ENCODE measurements around the gene HDDC3. TPM values are rescaled to one million over a fixed set of nuclear protein-coding genes. Genes with fewer than 3 reads are reported as not detected.

Gene HDDC3
- total RNA-seq, 1 donor from 2014 or later: 29.4 TPM

DNA sequence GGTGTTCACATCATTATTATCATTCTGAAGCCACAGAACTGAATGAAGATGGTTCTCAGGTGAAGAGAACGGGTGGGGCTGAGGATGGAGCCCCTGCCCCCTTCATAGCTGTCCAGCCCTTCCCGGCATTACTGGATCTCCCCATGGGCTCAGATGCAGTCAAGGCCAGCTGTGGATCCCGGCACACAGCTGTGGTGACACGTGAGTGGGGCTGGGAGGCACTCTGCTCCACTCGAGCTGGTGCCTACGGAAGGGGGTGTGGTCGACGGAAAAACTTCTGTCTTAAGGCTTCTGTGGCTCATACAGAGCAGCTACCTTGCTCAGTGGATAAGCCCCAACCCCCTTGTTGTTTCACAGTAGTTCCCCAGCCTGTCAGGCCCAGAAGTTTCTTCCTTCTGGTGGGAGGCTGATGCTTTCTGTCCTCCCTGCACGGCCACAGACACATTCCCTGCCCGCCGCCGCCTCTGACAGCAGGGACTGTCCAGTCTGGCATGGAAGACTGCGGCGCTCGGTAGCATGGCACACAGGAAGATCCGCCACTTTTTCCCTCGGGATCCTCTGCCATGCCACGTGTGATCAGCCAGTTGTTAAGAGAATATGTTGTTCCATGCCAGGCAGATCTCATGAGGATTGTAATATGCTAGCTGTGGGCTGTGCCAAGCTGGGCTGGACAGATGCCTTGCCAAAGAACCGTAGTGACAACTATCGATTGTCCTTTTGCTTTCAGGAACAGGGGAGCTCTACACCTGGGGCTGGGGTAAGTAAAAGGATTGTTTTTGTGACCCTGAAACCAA is 28.1 kb upstream of the HDDC3 start:
- Histone ChIP-seq H3K27ac (peak overlapping the region; percentile 83 to 91), H3K36me3 (peaks cover 2 to 7% of the 10 kb centered on the region in 2 donors), H3K27me3 (no peaks in the 10 kb centered on the region), H3K9me3 (no peaks in the 10 kb centered on the region), H3K4me1 (peaks cover 9 to 39% of the 10 kb centered on the region in 2 donors), H3K4me3 (peak overlapping the region; percentile 7 to 51)
- intact Hi-C loops (cut with DNase I): no loop called here
- TF ChIP-seq, protein P1, sequence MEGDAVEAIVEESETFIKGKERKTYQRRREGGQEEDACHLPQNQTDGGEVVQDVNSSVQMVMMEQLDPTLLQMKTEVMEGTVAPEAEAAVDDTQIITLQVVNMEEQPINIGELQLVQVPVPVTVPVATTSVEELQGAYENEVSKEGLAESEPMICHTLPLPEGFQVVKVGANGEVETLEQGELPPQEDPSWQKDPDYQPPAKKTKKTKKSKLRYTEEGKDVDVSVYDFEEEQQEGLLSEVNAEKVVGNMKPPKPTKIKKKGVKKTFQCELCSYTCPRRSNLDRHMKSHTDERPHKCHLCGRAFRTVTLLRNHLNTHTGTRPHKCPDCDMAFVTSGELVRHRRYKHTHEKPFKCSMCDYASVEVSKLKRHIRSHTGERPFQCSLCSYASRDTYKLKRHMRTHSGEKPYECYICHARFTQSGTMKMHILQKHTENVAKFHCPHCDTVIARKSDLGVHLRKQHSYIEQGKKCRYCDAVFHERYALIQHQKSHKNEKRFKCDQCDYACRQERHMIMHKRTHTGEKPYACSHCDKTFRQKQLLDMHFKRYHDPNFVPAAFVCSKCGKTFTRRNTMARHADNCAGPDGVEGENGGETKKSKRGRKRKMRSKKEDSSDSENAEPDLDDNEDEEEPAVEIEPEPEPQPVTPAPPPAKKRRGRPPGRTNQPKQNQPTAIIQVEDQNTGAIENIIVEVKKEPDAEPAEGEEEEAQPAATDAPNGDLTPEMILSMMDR (IDR thresholded peaks at IDR 0.05): no peak
- DNase-seq (ENCODE audit: low spot score in 2 of 2): no peak

DNA sequence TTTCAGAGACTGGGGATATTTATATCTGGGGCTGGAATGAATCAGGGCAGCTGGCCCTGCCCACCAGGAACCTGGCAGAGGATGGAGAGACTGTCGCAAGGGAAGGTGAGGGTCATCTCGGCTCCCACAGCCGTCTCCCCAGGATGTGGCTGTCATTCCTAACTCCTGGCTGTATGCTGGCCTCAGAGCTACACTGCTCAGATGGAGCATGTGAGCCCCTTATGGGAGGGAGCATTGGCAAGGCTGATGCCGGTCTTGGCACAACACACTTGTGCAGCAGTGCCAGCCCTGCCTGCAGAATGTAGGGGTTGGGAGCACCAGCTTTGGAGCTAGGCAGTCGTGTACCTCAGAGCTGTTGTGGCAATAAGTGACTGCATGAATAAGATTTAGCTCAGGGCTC is 27.5 kb upstream of the HDDC3 start:
- peaks cover 0 to 7% of the 10 kb centered on the region in 2 donors for H3K36me3 ChIP-seq
- H3K9me3 ChIP-seq: no peaks in the 10 kb centered on the region
- H3K27ac ChIP-seq: peak overlapping the region; percentile 83 to 91
- intact Hi-C loops (cut with DNase I): loop anchor here (5.0 kb wide), 1 partner anchor 312 kb away; no protein-coding TSS in a partner anchor
- TF ChIP-seq, protein P1 (IDR thresholded peaks at IDR 0.05): no peak
- no peaks in the 10 kb centered on the region for H3K27me3 ChIP-seq
- peaks cover 13 to 44% of the 10 kb centered on the region in 2 donors for H3K4me1 ChIP-seq
- DNase-seq (ENCODE audit: low spot score in 2 of 2): peak; percentile 61 to 92
- peak overlapping the region in 1 of 2 donors; percentile 51 for H3K4me3 ChIP-seq

DNA sequence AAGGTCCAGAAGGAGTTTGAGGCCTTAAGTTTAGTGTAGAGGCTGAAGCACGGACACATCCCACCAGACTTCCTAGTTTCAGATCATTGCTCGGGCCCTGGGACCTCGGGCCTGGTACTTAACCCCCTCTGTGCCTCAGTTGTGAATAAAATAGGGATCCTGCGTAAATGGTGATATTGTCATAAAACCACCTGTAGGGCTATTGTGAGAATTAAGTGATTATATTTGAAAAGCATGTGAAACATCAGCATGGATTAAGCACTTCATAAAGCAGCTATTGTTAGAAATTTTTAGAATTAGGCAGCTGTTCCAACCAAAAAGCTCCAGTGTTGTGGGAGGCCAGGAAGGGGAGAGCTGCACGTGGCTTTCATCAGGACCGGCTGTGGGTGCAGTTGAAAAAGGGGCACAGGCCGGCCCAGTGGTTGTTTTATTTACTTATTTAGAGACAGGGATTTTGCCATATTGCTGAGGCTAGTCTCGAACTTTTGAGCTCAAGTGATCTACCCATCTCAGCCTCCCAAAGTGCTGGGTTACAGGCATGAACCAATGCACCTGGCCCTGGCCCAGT is 26.8 kb upstream of the HDDC3 start:
- Histone ChIP-seq H3K4me3 (no peak overlapping the region), H3K36me3 (peaks cover 0 to 4% of the 10 kb centered on the region in 2 donors), H3K27me3 (no peaks in the 10 kb centered on the region), H3K9me3 (no peaks in the 10 kb centered on the region), H3K4me1 (peaks cover 13 to 44% of the 10 kb centered on the region in 2 donors), H3K27ac (peak overlapping the region; percentile 83 to 91)
- intact Hi-C loops (cut with DNase I): loop anchor here (5.0 kb wide), 1 partner anchor 313 kb away; no protein-coding TSS in a partner anchor
- DNase-seq (ENCODE audit: low spot score in 2 of 2): no peak
- TF ChIP-seq, protein P1 (IDR thresholded peaks at IDR 0.05): no peak

DNA sequence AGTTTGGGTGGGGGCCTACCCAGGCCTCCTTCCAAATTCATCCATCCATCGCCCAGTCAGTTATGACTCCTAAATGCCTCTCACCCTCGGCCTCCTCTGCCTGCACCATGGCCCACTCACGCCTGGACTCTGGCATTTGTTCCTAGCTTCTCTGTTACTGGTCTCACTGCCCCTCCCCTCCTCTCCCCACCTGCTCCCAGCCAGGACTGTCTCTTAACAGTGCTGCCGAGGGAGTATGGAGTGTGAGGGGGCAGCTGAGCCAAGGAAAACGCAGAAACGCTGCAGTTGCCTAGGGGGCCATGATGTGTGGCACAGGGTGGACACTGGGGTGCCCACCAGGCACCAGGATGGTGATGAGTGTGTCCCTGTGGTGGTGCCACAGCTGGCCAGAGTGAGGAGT is 25.4 kb upstream of the HDDC3 start:
- TF ChIP-seq, protein P1 (IDR thresholded peaks at IDR 0.05): no peak
- intact Hi-C loops (cut with DNase I): loop anchor here (1.0 to 5.0 kb wide), 3 partner anchors 23 to 315 kb away; partner anchors contain the start of gene UNC45A
- Histone ChIP-seq H3K36me3 (peaks cover 12% of the 10 kb centered on the region in 2 donors), H3K27me3 (no peaks in the 10 kb centered on the region), H3K4me1 (peaks cover 13 to 44% of the 10 kb centered on the region in 2 donors), H3K4me3 (peak overlapping the region; percentile 50 to 73), H3K27ac (peak overlapping the region; percentile 71 to 91), H3K9me3 (no peaks in the 10 kb centered on the region)
- DNase-seq (ENCODE audit: low spot score in 2 of 2): no peak

DNA sequence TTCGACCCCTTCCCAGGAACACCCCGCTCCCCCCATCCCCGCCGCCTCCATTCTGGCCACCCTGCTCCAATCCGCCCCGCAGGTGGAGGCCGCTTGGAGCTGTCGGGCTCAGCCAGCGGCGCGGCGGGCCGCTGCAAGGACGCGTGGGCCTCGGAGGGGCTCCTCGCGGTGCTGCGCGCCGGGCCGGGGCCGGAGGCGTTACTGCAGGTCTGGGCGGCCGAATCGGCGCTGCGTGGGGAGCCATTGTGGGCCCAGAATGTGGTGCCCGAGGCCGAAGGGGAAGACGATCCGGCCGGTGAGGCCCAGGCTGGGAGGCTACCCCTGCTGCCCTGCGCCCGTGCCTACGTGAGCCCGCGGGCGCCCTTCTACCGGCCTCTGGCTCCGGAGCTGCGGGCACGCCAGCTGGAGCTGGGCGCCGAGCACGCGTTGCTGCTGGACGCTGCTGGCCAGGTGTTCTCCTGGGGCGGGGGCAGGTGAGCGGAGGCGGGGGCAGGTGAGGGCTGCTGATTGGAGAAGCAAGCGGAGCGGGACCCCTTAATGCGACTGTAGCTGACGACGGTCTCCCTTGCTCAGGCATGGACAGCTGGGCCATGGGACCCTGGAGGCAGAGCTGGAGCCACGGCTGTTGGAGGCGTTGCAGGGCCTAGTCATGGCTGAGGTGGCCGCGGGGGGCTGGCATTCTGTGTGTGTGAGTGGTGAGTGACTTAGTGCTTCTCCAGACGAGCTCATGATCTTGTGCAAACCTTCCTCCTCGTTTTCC is 24.9 kb upstream of the HDDC3 start:
- Histone ChIP-seq H3K4me1 (peaks cover 13 to 44% of the 10 kb centered on the region in 2 donors), H3K9me3 (no peaks in the 10 kb centered on the region)
- intact Hi-C loops (cut with DNase I): loop anchor here (1.0 to 5.0 kb wide), 3 partner anchors 22 to 315 kb away; partner anchors contain the start of gene UNC45A

More for the DNA sequence above, 24.9 kb upstream of the HDDC3 start:
- H3K27ac ChIP-seq: peak overlapping the region; percentile 71 to 91
- no peaks in the 10 kb centered on the region for H3K27me3 ChIP-seq
- H3K4me3 ChIP-seq: peak overlapping the region; percentile 50 to 73
- no peak for DNase-seq (ENCODE audit: low spot score in 2 of 2)
- TF ChIP-seq, protein P1 (IDR thresholded peaks at IDR 0.05): no peak
- H3K36me3 ChIP-seq: peaks cover 15 to 16% of the 10 kb centered on the region in 2 donors

Measured in ascending aorta (tissue), 2 donors.